Measurements from ENCODE around the gene DENND5B. TPM values are rescaled to one million over a fixed set of nuclear protein-coding genes. Genes with fewer than 3 reads are reported as not detected.

Gene DENND5B
- total and polyA plus RNA-seq, 4 donors: 4.5 to 23.1 (median 9.3) TPM

DNA sequence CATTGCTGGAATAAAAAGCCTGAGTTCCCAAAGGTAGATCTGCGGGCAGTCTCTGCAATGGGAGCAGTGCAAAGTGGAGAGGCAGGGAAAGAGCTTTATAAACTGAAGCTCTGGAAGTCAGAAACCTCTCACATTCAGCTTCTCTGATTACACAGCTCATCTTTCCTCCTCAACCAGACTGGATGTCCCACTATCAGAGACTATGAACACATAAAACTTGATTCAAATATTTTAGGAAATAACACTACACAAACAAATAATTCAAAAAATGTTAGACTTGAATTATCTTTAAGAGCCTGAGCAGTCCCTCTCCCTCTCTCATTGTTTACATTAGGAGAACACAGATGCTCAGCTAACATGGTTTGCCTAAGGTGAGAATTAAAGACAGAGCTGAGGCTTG is 72.9 kb downstream of the DENND5B start:
- no peaks in the 10 kb centered on the region for H3K36me3 ChIP-seq (ENCODE audit: control insufficient read depth in 4 of 4, insufficient read depth in 3 of 4, low read depth in 1 of 4, low read length in 3 of 4)
- H3K4me1 ChIP-seq (ENCODE audit: control insufficient read depth in 4 of 4, insufficient read depth in 4 of 4, low read length in 3 of 4): peaks cover 2 to 16% (median 7%) of the 10 kb centered on the region in 4 donors
- no peak overlapping the region for H3K4me3 ChIP-seq (ENCODE audit: low read depth in 1 of 3, low read length in 3 of 3)
- H3K27me3 ChIP-seq (ENCODE audit: control insufficient read depth in 4 of 4, insufficient read depth in 4 of 4, low read length in 3 of 4): no peaks in the 10 kb centered on the region
- no peak for DNase-seq (ENCODE audit: low spot score)
- H3K9me3 ChIP-seq (ENCODE audit: control insufficient read depth in 4 of 4, low read length in 3 of 4): no peaks in the 10 kb centered on the region
- TF ChIP-seq HNF4A (conservative IDR thresholded peaks at IDR 0.05): no peak
- TF ChIP-seq JUND (IDR thresholded peaks at IDR 0.05): no peak
- no peak for TF ChIP-seq SP1 (IDR thresholded peaks at IDR 0.05)
- no peak for TF ChIP-seq ZBTB33 (IDR thresholded peaks at IDR 0.05)
- TF ChIP-seq, protein P1, sequence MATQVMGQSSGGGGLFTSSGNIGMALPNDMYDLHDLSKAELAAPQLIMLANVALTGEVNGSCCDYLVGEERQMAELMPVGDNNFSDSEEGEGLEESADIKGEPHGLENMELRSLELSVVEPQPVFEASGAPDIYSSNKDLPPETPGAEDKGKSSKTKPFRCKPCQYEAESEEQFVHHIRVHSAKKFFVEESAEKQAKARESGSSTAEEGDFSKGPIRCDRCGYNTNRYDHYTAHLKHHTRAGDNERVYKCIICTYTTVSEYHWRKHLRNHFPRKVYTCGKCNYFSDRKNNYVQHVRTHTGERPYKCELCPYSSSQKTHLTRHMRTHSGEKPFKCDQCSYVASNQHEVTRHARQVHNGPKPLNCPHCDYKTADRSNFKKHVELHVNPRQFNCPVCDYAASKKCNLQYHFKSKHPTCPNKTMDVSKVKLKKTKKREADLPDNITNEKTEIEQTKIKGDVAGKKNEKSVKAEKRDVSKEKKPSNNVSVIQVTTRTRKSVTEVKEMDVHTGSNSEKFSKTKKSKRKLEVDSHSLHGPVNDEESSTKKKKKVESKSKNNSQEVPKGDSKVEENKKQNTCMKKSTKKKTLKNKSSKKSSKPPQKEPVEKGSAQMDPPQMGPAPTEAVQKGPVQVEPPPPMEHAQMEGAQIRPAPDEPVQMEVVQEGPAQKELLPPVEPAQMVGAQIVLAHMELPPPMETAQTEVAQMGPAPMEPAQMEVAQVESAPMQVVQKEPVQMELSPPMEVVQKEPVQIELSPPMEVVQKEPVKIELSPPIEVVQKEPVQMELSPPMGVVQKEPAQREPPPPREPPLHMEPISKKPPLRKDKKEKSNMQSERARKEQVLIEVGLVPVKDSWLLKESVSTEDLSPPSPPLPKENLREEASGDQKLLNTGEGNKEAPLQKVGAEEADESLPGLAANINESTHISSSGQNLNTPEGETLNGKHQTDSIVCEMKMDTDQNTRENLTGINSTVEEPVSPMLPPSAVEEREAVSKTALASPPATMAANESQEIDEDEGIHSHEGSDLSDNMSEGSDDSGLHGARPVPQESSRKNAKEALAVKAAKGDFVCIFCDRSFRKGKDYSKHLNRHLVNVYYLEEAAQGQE (IDR thresholded peaks at IDR 0.05): no peak
- no peak for TF ChIP-seq TAF1 (conservative IDR thresholded peaks at IDR 0.05)
- TF ChIP-seq RXRA (IDR thresholded peaks at IDR 0.05): no peak
- no peak for TF ChIP-seq FOXA1 (IDR thresholded peaks at IDR 0.05)
- H3K9ac ChIP-seq (ENCODE audit: low read depth in 1 of 2, low read length in 2 of 2): no peak overlapping the region
- WGBS: 77% methylated on average over 1 of the region's 1 CpG
- no peak overlapping the region for H3K27ac ChIP-seq (ENCODE audit: low read depth in 1 of 2, low read length in 2 of 2)

DNA sequence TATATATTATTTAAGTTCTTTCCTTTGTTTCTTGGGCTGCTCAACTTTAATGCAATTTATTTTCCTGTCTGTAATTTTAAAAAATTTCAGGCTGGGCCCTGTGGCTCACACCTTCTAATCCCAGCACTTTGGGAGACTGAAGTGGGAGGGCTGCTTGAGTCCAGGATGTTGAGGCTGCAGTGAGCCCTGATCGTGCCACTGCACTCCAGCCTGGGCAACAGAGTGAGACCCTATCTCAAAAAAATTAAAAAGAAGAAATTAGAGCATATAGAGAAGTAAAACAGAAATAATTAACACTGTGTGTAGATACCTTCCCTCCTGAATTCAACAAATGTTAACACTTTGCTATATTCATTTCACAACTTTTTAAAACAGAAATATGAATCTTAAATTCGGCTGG is 74.2 kb downstream of the DENND5B start:
- Histone ChIP-seq H3K9me3 (ENCODE audit: control insufficient read depth in 4 of 4, low read length in 3 of 4) (no peaks in the 10 kb centered on the region), H3K9ac (ENCODE audit: low read depth in 1 of 2, low read length in 2 of 2) (no peak overlapping the region), H3K27ac (ENCODE audit: low read depth in 1 of 2, low read length in 2 of 2) (no peak overlapping the region), H3K27me3 (ENCODE audit: control insufficient read depth in 4 of 4, insufficient read depth in 4 of 4, low read length in 3 of 4) (no peaks in the 10 kb centered on the region), H3K4me3 (ENCODE audit: low read depth in 1 of 3, low read length in 3 of 3) (no peak overlapping the region), H3K4me1 (ENCODE audit: control insufficient read depth in 4 of 4, insufficient read depth in 4 of 4, low read length in 3 of 4) (peaks cover 2 to 10% (median 7%) of the 10 kb centered on the region in 4 donors), H3K36me3 (ENCODE audit: control insufficient read depth in 4 of 4, insufficient read depth in 3 of 4, low read depth in 1 of 4, low read length in 3 of 4) (no peaks in the 10 kb centered on the region)
- TF ChIP-seq HNF4G (IDR thresholded peaks at IDR 0.05) (no peak), ZBTB33 (IDR thresholded peaks at IDR 0.05) (no peak), JUND (IDR thresholded peaks at IDR 0.05) (no peak), FOXA2 (IDR thresholded peaks at IDR 0.05) (no peak), SP1 (IDR thresholded peaks at IDR 0.05) (no peak), RXRA (IDR thresholded peaks at IDR 0.05) (no peak), RAD21 (IDR thresholded peaks at IDR 0.05) (no peak), TAF1 (conservative IDR thresholded peaks at IDR 0.05) (no peak), MAX (IDR thresholded peaks at IDR 0.05) (no peak), ATF3 (IDR thresholded peaks at IDR 0.05) (no peak), EGR1 (IDR thresholded peaks at IDR 0.05; ENCODE audit: low read depth in 2 of 2) (no peak)
- TF ChIP-seq, protein P1 (IDR thresholded peaks at IDR 0.05): no peak
- TF ChIP-seq, protein P2, sequence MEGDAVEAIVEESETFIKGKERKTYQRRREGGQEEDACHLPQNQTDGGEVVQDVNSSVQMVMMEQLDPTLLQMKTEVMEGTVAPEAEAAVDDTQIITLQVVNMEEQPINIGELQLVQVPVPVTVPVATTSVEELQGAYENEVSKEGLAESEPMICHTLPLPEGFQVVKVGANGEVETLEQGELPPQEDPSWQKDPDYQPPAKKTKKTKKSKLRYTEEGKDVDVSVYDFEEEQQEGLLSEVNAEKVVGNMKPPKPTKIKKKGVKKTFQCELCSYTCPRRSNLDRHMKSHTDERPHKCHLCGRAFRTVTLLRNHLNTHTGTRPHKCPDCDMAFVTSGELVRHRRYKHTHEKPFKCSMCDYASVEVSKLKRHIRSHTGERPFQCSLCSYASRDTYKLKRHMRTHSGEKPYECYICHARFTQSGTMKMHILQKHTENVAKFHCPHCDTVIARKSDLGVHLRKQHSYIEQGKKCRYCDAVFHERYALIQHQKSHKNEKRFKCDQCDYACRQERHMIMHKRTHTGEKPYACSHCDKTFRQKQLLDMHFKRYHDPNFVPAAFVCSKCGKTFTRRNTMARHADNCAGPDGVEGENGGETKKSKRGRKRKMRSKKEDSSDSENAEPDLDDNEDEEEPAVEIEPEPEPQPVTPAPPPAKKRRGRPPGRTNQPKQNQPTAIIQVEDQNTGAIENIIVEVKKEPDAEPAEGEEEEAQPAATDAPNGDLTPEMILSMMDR (IDR thresholded peaks at IDR 0.05; ENCODE audit: low read depth, low read length, missing input control): no peak
- DNase-seq (ENCODE audit: low spot score): no peak
- 84% methylated on average over 2 of the region's 2 CpGs for WGBS

Data from liver (tissue), 9 donors.